Hepatocyte (in vitro differentiated cells): ENCODE data around the gene ST6GALNAC4.

Experiments
- EZH2 ChIP-seq: fragments of 200-600 bp; sonication (generic); IDR thresholded peaks from 2 replicates; pipeline ENCODE4 v1.6.1; 2016; ENCODE audit warnings: antibody characterized with exemption, mild to moderate bottlenecking, borderline replicate concordance
- EZH2phosphoT487 ChIP-seq: fragments of 200-600 bp; sonication (generic); IDR thresholded peaks from one replicate; pipeline ENCODE4 v1.6.1; 2018; ENCODE audit warnings: antibody characterized with exemption, mild to moderate bottlenecking, low read depth, moderate library complexity; ENCODE audit not compliant: unreplicated experiment, severe bottlenecking
- TF ChIP-seq, protein P1 (sequence below): fragments of 200-600 bp; sonication (generic); IDR thresholded peaks from 2 replicates; pipeline ENCODE4 v1.5.1; 2016; ENCODE audit warnings: antibody characterized with exemption, mild to moderate bottlenecking; ENCODE audit not compliant: poor library complexity

DNA sequence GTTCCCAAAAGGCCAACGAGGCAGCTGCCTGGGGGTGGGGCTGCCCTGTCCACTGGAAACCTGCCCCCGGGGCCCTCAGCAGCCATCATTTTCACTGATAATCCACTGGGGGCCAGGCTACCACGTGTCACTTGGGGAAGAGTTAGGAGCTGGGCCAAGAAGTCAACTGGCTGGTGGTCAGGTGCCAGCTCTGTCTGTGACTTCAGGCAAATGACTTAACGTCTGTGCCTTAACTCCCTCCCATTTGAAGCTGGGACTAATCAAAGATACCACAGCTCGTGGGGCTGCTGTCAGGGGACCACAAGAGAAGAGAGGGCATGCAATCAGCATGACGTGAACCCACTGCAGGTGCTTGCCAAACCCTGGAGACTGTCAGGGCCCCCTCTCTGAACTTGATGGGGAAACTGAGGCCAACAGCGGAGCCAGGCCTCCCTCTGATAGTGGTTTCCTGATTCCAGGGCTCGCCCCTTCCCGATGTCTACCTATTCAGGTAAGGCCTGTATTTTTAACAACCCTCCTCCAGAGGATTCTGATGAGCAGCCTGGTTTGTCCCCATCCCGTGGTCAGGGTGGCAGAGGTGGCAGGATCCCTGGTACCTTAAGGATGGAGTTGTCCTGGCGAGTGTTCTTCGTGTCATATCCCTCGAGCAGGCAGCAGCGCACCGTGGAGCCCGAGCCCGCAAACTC is 33.1 kb upstream of the ST6GALNAC4 start:
- TF ChIP-seq, protein P1, sequence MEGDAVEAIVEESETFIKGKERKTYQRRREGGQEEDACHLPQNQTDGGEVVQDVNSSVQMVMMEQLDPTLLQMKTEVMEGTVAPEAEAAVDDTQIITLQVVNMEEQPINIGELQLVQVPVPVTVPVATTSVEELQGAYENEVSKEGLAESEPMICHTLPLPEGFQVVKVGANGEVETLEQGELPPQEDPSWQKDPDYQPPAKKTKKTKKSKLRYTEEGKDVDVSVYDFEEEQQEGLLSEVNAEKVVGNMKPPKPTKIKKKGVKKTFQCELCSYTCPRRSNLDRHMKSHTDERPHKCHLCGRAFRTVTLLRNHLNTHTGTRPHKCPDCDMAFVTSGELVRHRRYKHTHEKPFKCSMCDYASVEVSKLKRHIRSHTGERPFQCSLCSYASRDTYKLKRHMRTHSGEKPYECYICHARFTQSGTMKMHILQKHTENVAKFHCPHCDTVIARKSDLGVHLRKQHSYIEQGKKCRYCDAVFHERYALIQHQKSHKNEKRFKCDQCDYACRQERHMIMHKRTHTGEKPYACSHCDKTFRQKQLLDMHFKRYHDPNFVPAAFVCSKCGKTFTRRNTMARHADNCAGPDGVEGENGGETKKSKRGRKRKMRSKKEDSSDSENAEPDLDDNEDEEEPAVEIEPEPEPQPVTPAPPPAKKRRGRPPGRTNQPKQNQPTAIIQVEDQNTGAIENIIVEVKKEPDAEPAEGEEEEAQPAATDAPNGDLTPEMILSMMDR = no peak
- TF ChIP-seq EZH2phosphoT487 (no peak), EZH2 (no peak)
